IPS-18a (cell line): ENCODE results near the gene RNF133.

Source experiments
- H3K27ac ChIP-seq: one replicate; pipeline ENCODE4 v1.5.1; 2013; ENCODE audit warnings: low read length
- H3K27me3 ChIP-seq: one replicate; pipeline ENCODE4 v1.6.1; 2013; ENCODE audit warnings: mild to moderate bottlenecking, low read length; ENCODE audit not compliant: control insufficient read depth, insufficient read depth
- H3K36me3 ChIP-seq: one replicate; pipeline ENCODE4 v1.6.1; 2013; ENCODE audit warnings: low read depth, low read length; ENCODE audit not compliant: control insufficient read depth
- H3K4me1 ChIP-seq: one replicate; pipeline ENCODE4 v1.6.1; 2013; ENCODE audit warnings: low read depth, low read length; ENCODE audit not compliant: control insufficient read depth
- H3K4me3 ChIP-seq: one replicate; pipeline ENCODE4 v1.5.1; 2013; ENCODE audit warnings: low read length
- H3K9ac ChIP-seq: one replicate; pipeline ENCODE4 v1.6.1; 2013; ENCODE audit warnings: mild to moderate bottlenecking, low read length, moderate library complexity
- H3K9me3 ChIP-seq: one replicate; pipeline ENCODE4 v1.6.1; 2013; ENCODE audit warnings: low read depth, low read length; ENCODE audit not compliant: control insufficient read depth

RNF133 gene

DNA sequence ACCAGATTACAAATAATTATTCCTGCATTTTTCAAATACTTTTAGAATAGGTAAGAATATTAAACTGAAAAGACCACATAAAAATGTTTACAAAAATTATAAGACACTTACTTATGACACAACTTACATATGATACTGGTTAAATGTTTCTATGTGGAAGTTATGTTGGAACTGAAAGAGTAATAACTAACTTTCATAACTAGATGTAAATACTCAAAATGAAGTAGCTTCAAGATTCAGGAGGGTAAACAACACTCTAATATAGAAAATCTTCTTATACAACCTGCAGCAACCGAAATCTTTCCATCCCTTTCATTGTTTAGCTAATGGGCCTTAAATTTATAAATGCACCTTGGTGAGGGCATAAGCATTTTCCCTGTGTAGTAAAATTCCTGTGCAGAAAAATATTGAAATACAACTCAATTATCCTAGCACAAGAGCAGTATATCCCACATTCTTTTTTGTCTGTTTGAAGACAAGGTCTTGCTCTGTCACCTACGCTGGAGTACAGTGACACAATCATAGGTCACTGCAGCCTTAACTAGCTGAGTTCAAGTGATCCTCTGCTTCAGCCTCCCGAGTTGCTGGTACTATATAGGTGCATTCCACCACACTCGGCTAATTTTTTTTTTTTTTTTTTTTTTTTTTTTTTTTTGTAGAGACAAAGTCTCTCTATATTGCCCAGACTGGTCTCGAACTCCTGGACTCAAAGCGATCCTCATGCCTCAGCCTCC is 18.6 kb upstream of the RNF133 start:
- Histone ChIP-seq H3K36me3 (no peaks in the 10 kb centered on the region), H3K9me3 (no peaks in the 10 kb centered on the region), H3K9ac (no peak overlapping the region), H3K27ac (no peak overlapping the region), H3K4me1 (peaks cover 7% of the 10 kb centered on the region), H3K27me3 (no peaks in the 10 kb centered on the region), H3K4me3 (no peak overlapping the region)

GRCh38 chr7:122715183-122715582 is 16.3 kb upstream of the RNF133 start:
- Histone ChIP-seq H3K27ac (no peak overlapping the region), H3K9me3 (no peaks in the 10 kb centered on the region), H3K27me3 (no peaks in the 10 kb centered on the region), H3K4me3 (no peak overlapping the region), H3K9ac (no peak overlapping the region), H3K4me1 (peaks cover 7% of the 10 kb centered on the region), H3K36me3 (no peaks in the 10 kb centered on the region)

- Histone ChIP-seq H3K27me3 (no peaks in the 10 kb centered on the region), H3K9me3 (no peaks in the 10 kb centered on the region), H3K36me3 (no peaks in the 10 kb centered on the region), H3K9ac (no peak overlapping the region), H3K4me3 (no peak overlapping the region), H3K4me1 (no peaks in the 10 kb centered on the region), H3K27ac (no peak overlapping the region)
Measured at GRCh38 chr7:122710916-122711315, 12.0 kb upstream of the RNF133 start.

DNA sequence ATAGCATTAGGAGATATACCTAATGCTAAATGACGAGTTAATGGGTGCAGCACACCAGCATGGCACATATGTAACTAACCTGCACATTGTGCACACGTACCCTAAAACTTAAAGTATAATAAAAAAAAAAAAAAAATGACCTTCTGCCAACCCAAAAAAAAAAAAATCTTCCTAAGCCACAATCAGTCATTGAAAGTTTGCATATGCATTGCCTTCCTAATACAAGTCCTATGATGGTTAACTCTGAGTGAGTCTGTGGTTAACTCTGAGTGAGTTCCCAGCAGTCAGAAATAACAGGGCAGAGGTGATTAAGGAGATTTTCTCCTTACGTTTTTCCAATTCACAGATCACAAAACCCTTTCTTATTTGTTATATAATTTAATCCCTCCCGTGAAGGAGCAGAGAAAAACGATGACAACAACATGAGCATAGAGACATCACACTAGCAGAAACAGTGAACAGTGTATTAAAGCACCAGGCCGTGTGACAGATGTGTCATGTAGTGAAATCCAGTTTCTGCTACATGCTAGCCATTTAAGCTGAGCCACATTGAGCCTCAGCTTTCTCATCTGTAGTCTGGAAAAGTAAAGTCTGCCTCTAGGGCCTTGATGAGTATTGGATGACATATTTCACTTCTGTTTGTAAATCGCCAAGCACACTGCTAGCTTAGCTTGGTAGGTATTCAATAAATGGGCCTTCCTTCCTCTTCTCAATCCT is 11.2 kb upstream of the RNF133 start:
- Histone ChIP-seq H3K27me3 (no peaks in the 10 kb centered on the region), H3K9ac (no peak overlapping the region), H3K36me3 (no peaks in the 10 kb centered on the region), H3K27ac (no peak overlapping the region), H3K9me3 (no peaks in the 10 kb centered on the region), H3K4me1 (no peaks in the 10 kb centered on the region), H3K4me3 (no peak overlapping the region)

DNA sequence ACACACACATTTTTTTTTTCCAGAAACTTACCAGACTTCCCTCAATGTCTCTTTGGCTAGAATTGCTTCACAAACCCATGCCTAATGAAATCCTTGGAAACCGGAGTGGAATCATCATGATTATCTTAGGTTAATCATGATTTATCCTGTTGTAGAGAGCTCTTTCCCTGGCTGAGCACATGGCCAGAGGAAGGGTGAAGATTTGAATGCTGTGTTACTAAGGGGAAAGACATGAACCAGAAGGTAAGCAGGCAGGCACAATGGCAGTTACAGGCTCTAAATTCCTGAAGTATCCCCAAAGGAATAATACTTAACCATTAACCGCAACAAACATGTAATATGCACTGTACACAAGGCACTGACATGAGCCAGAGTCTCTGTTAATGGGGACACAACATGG is 7.9 kb upstream of the RNF133 start:
- Histone ChIP-seq H3K27me3 (no peaks in the 10 kb centered on the region), H3K4me3 (no peak overlapping the region), H3K9me3 (no peaks in the 10 kb centered on the region), H3K27ac (no peak overlapping the region), H3K9ac (no peak overlapping the region), H3K36me3 (no peaks in the 10 kb centered on the region), H3K4me1 (no peaks in the 10 kb centered on the region)

DNA sequence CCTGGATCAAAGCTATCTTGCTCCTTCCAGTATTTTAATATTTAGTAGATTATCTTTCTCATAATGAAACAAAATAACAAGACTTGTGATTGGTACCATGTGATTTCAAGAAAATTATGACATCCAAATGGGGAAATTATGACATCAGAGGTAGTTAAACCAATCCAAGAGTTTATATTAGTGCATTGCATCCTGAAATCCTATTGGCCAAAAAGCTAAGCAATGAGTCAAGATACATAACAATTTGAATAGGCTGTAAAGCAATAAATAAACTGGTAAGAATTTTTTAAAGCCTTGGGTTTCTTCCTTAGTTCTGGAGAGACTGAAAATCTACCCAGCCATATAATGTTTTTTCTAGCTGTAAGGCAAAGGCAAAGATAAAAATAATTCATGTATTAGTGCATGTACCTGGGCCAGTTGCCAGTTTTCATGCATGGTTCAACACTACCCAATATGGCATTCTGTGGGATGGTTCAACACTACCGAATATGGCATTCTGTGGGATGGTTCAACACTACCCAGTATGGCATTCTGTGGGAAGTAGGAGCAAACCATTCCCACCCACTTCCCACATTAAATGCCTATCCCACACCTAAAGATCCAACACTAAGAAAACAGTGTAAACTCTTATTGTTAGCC is 4.1 kb upstream of the RNF133 start, which contains the start of gene RNF148:
TSS of gene RNF148 (minus strand) at position 51 of the 639 bp plus-strand sequence. CDS start 172 bp downstream, outside the sequence.
- H3K27me3 ChIP-seq = no peaks in the 10 kb centered on the region
- no peak within 1 kb of the TSS for H3K9ac ChIP-seq
- H3K9me3 ChIP-seq = no peaks in the 10 kb centered on the region
- no peak within 1 kb of the TSS for H3K27ac ChIP-seq
- H3K4me3 ChIP-seq = no peak within 1 kb of the TSS
- no peaks in the 10 kb centered on the region for H3K36me3 ChIP-seq
- H3K4me1 ChIP-seq = no peaks in the 10 kb centered on the region

DNA sequence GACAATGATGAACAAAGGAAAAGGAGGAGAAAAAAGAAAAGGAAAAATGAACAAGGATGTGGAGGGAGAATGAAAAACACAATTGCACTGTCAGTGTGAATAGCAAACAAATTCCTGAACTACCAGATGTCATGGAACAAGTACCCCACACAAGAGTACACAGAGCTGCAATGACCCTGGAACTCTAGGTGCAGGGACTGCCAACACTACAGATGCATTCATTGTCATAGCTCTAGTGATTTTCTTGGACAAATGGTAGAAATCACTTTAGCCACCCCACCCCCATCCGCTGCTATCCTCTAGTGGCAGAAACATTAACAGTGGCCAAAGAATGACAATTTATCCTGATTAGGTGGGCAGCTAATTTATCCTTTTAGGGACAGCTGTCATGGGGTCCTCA is 3.1 kb downstream of the RNF133 start:
- Histone ChIP-seq H3K9me3 (peaks cover 8% of the 10 kb centered on the region), H3K36me3 (no peaks in the 10 kb centered on the region), H3K4me3 (no peak overlapping the region), H3K4me1 (no peaks in the 10 kb centered on the region), H3K27ac (no peak overlapping the region), H3K9ac (no peak overlapping the region), H3K27me3 (no peaks in the 10 kb centered on the region)

DNA sequence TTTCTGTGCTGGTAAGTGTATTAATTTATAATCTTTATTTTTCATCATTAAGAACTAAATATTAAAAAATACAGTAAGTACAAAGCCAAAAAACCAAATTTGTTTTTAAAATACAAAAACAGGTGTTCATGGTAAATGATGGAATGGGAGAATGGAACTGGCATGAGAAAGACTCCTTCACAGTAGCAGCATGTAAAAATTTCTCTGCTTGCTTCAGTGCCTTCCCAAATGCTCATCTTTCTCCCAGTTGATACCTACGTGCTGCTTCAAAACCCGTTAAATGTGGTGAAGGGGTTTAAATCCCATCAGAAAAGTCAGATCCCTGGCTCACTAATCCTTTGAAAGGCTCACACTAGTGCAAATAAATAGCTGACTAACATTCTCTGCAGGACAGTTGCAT is 4.2 kb downstream of the RNF133 start:
- no peaks in the 10 kb centered on the region for H3K36me3 ChIP-seq
- H3K27me3 ChIP-seq = no peaks in the 10 kb centered on the region
- H3K4me3 ChIP-seq = no peak overlapping the region
- no peak overlapping the region for H3K27ac ChIP-seq
- no peak overlapping the region for H3K9ac ChIP-seq
- no peaks in the 10 kb centered on the region for H3K4me1 ChIP-seq
- peaks cover 8% of the 10 kb centered on the region for H3K9me3 ChIP-seq

DNA sequence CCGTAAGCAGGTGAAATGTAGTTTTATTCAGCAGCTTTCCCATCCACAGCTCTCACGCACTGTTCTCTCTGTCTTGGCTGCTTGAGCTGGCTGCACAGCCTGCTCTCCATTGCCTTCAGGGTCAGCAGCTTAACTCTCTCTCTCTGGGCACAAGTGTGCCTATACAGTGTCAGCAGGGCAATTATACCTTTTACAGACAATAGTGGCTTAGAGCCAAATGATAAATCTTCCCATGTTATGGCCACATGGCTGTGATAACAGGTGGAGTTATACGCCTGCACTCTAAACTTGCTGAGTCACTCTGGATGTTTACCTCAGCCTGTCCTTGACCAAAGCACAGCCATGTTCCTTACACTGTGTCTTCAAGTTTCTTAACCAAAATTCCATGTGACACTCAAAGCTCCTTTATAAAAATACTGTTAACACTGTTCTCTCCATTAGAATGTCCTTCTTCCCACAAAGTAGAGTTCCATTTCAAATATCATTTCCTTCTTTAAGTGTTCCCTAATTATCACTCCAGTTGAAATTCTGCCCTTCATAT is 6.1 kb downstream of the RNF133 start:
- Histone ChIP-seq H3K9me3 (peaks cover 8% of the 10 kb centered on the region), H3K27me3 (no peaks in the 10 kb centered on the region), H3K4me1 (no peaks in the 10 kb centered on the region), H3K9ac (no peak overlapping the region), H3K4me3 (no peak overlapping the region), H3K27ac (no peak overlapping the region), H3K36me3 (no peaks in the 10 kb centered on the region)

- H3K9ac ChIP-seq = no peak overlapping the region
- H3K27ac ChIP-seq = no peak overlapping the region
- no peak overlapping the region for H3K4me3 ChIP-seq
- H3K27me3 ChIP-seq = no peaks in the 10 kb centered on the region
- no peaks in the 10 kb centered on the region for H3K36me3 ChIP-seq
- peaks cover 7% of the 10 kb centered on the region for H3K4me1 ChIP-seq
- H3K9me3 ChIP-seq = peaks cover 8% of the 10 kb centered on the region
Measured at GRCh38 chr7:122691569-122692235, 7.2 kb downstream of the RNF133 start.
